Type B pancreatic cell (in vitro differentiated cells): Measurements from ENCODE around the gene TCEANC2. TPM values are rescaled to one million over a fixed set of nuclear protein-coding genes. Genes with fewer than 3 reads are reported as not detected.
"Not testable (repeated sequence)": the region's sequence is repeated elsewhere in the genome, so short reads cannot be mapped to it uniquely, and the experiment has no call there.

Source experiments
- DNase-seq: peaks from one replicate; pipeline ENCODE4 v3.0.0; 2021; ENCODE audit warnings: mixed read lengths; ENCODE audit not compliant: unreplicated experiment; ENCODE audit errors: extremely low spot score
- H3K27ac Mint-ChIP-seq: 2 replicates; pipeline ENCODE4 v1.8.0; 2021; ENCODE audit warnings: mild to moderate bottlenecking, mixed read lengths
- H3K27me3 Mint-ChIP-seq: 2 replicates; pipeline ENCODE4 v1.8.0; 2021; ENCODE audit warnings: mixed read lengths
- H3K36me3 Mint-ChIP-seq: 2 replicates; pipeline ENCODE4 v1.8.0; 2021; ENCODE audit warnings: mixed read lengths
- H3K4me1 Mint-ChIP-seq: one replicate; pipeline ENCODE4 v1.8.0; 2021; ENCODE audit warnings: mixed read lengths; ENCODE audit not compliant: unreplicated experiment
- H3K4me3 Mint-ChIP-seq: 2 replicates; pipeline ENCODE4 v1.8.0; 2021; ENCODE audit warnings: mild to moderate bottlenecking, mixed read lengths
- H3K9me3 Mint-ChIP-seq: 2 replicates; pipeline ENCODE4 v1.8.0; 2021; ENCODE audit warnings: mixed read lengths
- CTCF ChIP-seq: fragments of 200-600 bp; sonication (generic); conservative IDR thresholded peaks from 2 replicates; pipeline ENCODE4 v1.5.0; 2021; ENCODE audit warnings: antibody characterized with exemption, mild to moderate bottlenecking
- total RNA-seq: library from RNA; stranded (reverse); gene quantifications from 2 replicates; pipeline ENCODE4 v1.2.1, GENCODE V29; 2021; ENCODE audit warnings: low replicate concordance

The TCEANC2 gene
- total RNA-seq, 1 donor from 2014 or later = 7.6 TPM

DNA sequence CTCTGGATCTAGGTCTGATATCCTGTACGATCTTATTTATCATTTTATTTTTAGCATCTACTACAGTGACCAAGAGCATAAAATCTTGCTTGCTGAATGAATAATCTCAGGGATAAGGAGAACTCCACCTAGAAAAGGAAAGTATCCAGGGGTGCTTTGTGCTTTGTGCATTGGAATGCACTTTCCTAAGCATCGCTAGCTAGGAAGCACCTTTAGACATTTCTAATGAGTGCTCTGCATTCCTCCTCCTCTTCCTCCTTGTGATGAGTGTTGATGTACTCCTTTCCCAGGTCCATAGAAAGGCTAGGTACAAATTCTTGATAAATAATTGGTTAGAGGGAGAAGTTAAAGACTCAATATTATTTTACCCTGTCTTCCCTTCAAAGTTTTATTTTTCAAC is 31.4 kb downstream of the TCEANC2 start:
- Mint-ChIP-seq H3K4me3 (no peak overlapping the region), H3K4me1 (peaks cover 4% of the 10 kb centered on the region), H3K27ac (no peak overlapping the region), H3K36me3 (no peaks in the 10 kb centered on the region), H3K27me3 (no peaks in the 10 kb centered on the region), H3K9me3 (no peaks in the 10 kb centered on the region)
- DNase-seq = no peak
- TF ChIP-seq CTCF = no peak

- no peak overlapping the region for H3K4me3 Mint-ChIP-seq
- no peaks in the 10 kb centered on the region for H3K27me3 Mint-ChIP-seq
- no peak for DNase-seq
- H3K4me1 Mint-ChIP-seq = no peaks in the 10 kb centered on the region
- H3K9me3 Mint-ChIP-seq = no peaks in the 10 kb centered on the region
- TF ChIP-seq CTCF = no peak
- no peak overlapping the region for H3K27ac Mint-ChIP-seq
- H3K36me3 Mint-ChIP-seq = no peaks in the 10 kb centered on the region
Measured at GRCh38 chr1:54086754-54087153, 33.3 kb downstream of the TCEANC2 start.

DNA sequence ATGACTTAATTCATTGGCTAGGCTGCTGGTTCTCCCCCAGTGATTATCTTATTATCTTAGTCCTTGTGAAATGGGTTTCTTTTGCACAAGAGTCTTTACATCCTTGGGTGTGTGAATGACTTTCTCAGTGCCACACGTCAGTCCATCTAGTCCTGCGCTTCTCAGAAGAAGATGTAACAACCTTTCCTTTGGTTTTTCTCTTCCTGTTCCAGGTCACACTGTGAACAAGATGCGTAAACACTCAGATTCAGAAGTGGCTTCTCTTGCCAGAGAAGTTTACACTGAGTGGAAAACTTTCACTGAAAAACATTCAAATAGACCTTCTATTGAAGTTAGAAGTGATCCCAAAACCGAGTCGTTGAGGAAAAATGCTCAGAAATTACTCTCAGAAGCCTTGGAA is 35.0 kb downstream of the TCEANC2 start:
- Mint-ChIP-seq H3K4me1 (peaks cover 4% of the 10 kb centered on the region), H3K27ac (no peak overlapping the region), H3K4me3 (no peak overlapping the region), H3K9me3 (no peaks in the 10 kb centered on the region), H3K27me3 (no peaks in the 10 kb centered on the region), H3K36me3 (no peaks in the 10 kb centered on the region)
- no peak for TF ChIP-seq CTCF
- no peak for DNase-seq

DNA sequence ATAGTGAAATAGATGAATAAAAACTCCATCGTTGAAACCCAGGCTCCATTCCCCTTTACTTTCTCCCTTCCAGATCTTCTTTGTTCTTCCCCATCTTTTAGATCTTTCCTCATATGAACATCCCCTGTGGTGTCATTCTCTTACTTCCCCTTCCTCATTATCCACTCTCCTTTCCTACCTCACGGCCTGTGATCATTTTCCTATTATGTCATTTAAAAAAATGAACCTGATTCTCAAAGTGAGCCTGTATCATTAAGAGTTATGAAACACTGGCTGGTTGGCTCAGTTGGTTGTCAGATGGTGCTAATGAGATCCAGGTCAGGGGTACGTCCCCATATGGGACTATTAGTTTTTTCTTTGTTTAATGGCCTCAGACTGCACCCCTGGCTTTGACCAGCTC is 38.3 kb downstream of the TCEANC2 start:
- Mint-ChIP-seq H3K9me3 (no peaks in the 10 kb centered on the region), H3K27me3 (no peaks in the 10 kb centered on the region), H3K4me1 (peaks cover 21% of the 10 kb centered on the region), H3K36me3 (no peaks in the 10 kb centered on the region), H3K27ac (no peak overlapping the region), H3K4me3 (no peak overlapping the region)
- TF ChIP-seq CTCF = no peak
- DNase-seq = no peak

DNA sequence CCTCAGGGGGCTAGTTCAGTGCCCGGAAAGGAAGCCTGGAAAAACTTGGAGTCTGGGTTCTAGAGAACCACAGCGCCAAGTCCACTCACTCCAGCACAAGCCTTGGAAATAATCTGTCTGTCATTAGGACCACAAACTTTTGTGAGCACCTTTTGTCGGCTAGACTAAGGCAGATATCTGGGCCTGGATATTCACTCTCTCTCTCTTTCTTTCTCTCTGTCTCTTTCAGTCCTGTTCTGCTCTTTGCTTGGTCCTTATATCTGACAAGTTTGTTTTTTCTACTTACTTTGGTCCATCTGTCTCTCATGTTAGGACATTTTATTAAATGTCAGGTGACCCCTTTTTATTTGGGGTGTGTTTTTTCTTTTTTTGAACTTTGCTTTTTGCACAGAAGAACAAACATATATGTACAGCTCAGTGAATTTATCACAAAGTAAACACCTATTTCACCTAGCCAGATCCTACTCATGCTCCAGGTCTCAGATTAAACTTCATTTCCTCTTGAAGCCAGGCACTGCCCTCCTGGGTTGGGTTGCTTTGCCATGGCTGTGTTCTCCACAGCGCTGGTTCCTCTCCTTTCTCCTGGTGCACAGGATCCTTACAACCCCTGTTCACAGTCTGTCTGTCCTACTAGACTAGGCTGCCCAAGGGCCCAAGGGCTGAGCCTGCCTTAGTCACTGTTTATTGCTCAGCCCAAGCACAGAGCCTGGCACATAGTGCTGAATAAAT is 40.8 kb downstream of the TCEANC2 start:
- Mint-ChIP-seq H3K4me1 (peaks cover 28% of the 10 kb centered on the region), H3K27ac (no peak overlapping the region), H3K9me3 (no peaks in the 10 kb centered on the region), H3K36me3 (no peaks in the 10 kb centered on the region), H3K4me3 (no peak overlapping the region), H3K27me3 (no peaks in the 10 kb centered on the region)
- TF ChIP-seq CTCF = no peak
- DNase-seq = no peak

DNA sequence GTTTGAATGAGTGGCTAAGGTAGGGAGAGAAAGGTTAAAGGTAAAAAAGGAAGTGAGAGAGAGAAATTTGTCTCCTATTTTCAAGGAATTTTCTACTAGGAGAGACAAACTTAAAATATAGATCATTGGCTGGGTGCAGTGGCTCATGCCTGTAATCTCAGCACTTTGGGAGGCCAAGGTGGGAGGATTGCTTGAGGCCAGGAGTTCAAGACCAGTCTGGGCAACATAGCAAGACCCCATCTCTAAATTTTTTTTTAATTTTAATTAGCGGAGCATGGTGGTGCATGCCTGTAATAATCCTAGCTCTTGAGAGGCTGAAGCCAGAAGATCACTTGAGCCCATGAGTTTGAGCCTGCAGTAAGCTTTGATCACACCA is 41.3 kb downstream of the TCEANC2 start:
- not testable (repeated sequence) for H3K36me3 Mint-ChIP-seq, H3K27me3 Mint-ChIP-seq, H3K9me3 Mint-ChIP-seq, H3K4me3 Mint-ChIP-seq, H3K27ac Mint-ChIP-seq, DNase-seq
- H3K4me1 Mint-ChIP-seq = peaks cover 28% of the 10 kb centered on the region
